H54 (cell line): ENCODE data around the gene PTGER2.

ENCODE experiments used
- DNase-seq: peaks from one replicate; pipeline ENCODE4 v3.0.0; 2011; ENCODE audit warnings: low spot score, mixed read lengths; ENCODE audit not compliant: insufficient read length
- FAIRE-seq: peaks from 3 replicates; lab custom pipeline; 2011; peaks lifted over from hg19 to GRCh38; lab: Jason Lieb, UNC
- POLR2A ChIP-seq: IDR thresholded peaks from 2 replicates; pipeline ENCODE4 v1.6.1; 2011; ENCODE audit warnings: low read depth, mild to moderate bottlenecking, low read length

The PTGER2 gene

DNA sequence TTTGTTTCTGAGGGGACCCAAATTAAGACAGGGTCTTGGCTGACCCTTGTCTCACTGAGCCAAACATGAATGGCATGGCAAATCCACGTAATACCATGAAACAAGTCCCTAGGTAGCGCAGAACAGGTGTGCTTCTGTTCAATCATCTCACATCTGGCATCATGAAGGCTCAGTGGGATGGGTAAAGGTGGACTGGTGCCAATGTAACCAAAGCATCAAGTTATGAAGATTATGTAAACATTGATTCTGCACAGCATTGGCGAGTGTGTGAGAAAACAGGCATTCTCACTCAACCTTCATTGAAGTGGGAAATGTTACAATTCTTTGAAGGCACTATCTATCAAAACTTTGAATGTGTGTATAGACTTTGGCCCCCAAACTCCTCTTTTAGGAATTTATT lies 41.9 kb downstream of the PTGER2 start:
- no peak for DNase-seq
- FAIRE-seq, result peak; percentile 27
- TF ChIP-seq POLR2A, result no peak

DNA sequence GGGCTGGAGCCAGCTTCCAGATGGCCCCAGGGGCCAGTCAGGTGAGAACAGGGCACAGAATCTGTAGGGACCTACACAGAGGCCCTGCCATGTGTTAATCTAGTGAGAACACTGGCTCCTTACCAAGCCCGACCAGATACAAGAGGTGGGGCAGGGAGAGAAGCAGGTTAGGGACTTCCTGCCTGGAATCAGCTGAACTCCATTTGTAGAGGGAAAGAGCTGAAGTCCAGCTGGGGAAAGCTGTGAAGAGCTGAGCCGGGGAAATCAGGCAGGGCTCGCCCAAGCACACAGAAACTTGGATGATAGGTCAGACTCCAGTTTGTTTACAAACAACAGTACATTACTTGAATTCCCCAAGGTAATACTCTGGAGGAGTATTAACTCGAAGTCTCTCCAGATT lies 46.7 kb downstream of the PTGER2 start:
- no peak for TF ChIP-seq POLR2A
- no peak for FAIRE-seq

DNA sequence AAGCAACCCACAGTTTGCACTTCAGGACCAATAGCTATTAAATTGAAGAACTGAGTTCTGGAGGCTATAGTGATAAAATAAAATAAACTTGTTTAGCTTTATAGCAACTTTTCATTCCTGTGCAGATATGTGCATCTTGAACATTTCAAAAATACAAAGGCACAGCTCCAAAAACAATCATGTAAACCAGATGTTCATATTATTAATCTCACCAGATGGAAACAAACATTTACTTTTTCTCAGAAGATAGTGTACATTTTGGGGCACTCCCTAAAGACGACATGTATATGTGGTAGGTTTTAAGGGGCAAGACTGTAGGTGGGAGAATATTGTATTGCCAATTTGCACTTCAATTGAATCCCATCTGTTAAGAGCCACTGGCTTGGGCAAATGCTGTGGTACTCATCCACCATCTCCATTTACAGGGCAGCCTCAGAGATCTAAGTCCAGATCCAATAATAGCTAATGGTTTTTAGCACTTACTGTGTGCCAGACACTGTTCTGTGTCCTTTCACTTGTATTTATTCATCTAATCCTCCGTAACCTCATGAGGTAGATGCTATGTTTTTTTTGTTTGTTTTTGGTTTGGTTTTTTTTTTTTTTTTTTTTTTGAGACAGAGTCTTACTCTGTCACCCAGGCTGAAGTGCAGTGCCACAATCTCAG lies 49.1 kb downstream of the PTGER2 start:
- DNase-seq (no peak), FAIRE-seq (no peak)
- no peak for TF ChIP-seq POLR2A

More for the DNA sequence above, 46.7 kb downstream of the PTGER2 start:
- DNase-seq, result no peak

DNA sequence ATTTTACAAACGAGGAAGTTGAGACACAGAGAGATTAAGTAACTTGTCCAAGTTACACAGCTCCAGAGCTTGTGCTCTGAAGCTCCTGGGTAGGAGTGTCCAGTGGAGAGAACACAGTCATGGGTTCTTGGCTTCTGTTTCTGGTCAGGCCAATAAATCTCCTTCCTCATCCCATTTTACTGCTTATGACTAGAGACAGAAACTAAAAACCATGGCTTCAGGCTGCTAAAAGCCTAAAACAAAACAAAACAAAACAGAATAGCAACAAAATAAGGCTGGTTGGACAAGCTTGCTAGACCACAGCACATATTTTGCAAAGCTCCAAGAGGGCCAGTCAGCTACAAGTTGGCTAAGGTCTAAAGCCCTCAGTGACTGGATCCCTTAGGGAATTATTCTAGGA lies 49.8 kb downstream of the PTGER2 start:
- FAIRE-seq (no peak), DNase-seq (no peak)
- TF ChIP-seq POLR2A, result no peak

DNA sequence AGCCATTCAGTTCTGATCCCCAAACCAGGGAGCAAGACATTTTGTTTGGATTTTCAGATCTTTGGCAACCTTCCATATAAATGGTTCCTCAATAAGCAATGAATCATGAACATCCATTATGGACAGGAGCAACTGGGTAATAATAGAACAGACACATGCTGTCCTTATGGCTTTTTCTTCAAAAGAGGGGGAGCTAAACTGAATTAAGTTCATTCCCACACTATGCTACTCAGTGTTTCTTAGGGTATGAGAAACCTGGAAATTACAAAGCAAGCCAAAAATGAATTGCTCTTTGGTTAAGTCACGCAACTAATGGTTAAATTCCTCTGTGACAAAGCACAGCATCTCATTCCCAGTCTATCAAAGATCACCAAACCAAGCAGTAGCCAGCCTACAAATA lies 51.0 kb downstream of the PTGER2 start:
- TF ChIP-seq POLR2A, result no peak
- DNase-seq (no peak), FAIRE-seq (no peak)

DNA sequence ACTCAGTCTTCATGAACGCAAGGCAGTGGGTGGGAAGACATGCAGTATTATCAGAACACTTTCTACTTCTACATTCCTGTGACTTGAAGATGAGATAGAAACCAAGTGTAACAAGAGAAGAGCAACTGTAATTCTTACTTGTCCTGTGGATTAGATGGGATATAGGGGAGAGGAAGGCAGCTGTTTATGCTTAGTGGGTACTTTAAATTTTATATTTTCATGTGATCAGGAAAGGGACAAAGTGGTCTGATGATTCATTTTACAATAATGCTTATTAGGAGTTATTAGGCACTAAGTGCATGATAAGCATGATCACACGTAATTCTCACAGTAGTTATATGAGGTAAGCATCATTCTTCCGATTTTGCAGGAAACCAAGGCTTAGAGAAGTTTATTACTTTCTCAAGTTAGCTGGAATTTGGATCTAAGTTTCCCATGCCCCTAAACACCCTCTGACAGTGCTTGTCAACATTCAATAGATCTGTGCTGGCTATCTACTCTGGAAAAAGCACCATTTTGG lies 52.7 kb downstream of the PTGER2 start:
- no peak for DNase-seq
- TF ChIP-seq POLR2A, result no peak
- FAIRE-seq, result no peak

DNA sequence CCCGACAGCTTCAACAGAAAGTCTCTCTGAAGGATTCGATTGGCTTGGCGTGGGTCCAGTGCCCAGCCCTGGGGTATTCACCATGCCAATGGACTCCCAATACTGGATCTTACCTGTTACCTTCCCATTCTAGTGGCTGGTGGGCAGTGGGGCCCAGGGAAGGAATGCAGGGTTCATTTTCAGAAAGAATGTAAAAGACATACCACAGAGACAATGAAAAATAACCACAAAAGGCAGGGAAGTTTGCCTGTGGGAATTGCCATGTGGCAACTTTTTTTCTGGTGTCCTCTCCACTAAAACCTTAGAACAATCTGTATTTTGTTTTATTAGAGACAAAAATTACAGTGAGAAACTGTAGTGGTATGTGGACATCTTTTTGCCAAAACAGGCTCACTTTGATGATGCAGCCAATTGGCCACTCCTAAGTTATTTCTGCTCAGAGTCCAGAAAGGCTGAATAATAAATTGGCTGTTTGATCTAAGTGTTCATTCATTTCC lies 55.2 kb downstream of the PTGER2 start:
- FAIRE-seq, result no peak
- no peak for TF ChIP-seq POLR2A
- DNase-seq, result no peak

DNA sequence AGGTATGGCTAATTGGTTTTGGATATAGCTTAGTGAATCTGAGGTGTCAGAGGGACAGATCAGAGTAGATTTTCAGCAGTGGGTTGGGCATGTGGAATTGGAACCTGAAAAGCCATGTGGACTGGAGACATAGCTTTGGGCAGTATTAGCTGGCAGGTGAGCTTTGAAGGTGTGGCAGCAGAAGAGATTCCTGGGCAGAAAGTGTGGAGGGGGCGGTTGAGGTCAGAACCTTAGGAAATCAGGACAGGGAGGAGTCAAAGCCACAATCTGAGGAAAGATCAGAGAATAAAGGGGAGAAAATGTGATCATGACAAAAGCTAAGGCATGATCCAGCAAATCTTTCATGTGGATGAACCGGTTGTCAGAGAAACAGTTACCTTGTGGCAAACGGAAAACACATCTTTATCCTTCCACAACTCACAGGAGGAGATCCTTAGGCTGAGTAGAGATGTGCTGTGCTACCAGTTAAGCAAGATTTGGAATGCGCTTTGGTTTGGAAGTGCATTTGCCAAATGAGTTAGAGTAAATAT lies 56.4 kb downstream of the PTGER2 start:
- FAIRE-seq, result no peak
- DNase-seq, result no peak
- TF ChIP-seq POLR2A, result no peak

DNA sequence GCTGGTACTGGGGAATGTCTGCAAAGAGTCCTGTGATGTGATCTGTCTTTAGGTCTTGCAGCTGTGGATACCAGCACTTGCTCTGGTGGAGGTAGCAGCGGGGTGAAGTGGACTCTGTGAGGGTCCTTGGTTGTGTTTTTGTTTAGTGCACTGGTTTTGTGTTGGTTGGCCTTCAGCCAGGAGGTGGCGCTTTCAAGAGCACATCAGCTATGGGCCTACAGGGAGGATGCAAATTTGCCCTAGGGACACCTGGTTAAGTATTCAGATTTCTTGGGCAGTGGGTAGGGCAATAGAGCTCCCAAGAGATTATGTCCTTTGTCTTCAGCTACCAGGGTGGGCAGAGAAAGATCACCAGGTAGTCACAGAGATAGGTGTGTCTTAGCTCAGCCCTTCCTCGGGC lies 63.8 kb downstream of the PTGER2 start:
- no peak for DNase-seq
- FAIRE-seq, result no peak
- TF ChIP-seq POLR2A, result no peak
